ENCODE data around the gene CFAP77.

CFAP77 gene

GRCh38 chr9:132584601-132585560 lies 174.9 kb downstream of the CFAP77 start:
- DNase-seq: no peak

DNA sequence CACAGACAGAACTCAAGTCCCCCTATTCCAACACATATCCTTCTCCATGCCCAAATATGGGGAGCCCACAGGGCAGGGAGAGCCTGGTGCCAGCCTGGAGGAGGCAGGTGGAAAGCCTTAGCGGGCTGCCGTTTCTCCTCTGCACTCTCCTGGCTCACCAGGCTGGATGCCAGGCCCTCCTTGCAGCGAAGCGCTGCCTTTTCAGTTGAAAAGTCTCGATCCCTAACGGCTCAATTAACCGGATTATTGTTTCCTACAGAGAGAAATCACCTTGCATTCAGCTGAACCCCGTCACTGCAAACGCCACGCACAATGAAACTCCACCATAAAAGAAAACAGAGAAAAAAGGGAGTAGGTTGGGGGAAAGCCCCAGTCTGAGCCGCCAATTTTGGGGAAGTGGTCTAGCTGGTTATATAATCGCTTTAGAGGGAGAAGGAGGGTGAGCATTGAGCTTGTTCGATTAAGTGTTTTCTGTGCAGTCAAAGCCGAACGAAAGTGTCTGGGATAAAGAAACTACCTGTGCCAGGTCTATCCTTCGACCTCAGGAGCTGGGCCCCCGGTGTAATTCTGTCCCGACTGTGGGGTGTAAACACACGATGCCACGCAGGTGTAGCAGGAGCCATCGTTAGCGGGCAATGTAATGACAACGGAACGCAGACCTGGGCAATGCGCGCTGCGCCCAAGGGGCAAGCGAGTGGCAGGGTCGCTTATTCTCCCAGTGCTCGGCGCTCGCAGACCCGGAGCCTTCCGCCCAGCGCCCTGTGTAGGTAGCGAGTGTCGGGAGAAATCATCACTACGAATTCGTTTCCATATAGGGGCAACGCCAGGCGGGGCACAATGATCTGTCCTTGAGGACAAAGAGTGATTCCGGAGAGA lies 176.2 kb downstream of the CFAP77 start:
- DNase-seq: peak in 1 of 2 donors; percentile 14

DNA sequence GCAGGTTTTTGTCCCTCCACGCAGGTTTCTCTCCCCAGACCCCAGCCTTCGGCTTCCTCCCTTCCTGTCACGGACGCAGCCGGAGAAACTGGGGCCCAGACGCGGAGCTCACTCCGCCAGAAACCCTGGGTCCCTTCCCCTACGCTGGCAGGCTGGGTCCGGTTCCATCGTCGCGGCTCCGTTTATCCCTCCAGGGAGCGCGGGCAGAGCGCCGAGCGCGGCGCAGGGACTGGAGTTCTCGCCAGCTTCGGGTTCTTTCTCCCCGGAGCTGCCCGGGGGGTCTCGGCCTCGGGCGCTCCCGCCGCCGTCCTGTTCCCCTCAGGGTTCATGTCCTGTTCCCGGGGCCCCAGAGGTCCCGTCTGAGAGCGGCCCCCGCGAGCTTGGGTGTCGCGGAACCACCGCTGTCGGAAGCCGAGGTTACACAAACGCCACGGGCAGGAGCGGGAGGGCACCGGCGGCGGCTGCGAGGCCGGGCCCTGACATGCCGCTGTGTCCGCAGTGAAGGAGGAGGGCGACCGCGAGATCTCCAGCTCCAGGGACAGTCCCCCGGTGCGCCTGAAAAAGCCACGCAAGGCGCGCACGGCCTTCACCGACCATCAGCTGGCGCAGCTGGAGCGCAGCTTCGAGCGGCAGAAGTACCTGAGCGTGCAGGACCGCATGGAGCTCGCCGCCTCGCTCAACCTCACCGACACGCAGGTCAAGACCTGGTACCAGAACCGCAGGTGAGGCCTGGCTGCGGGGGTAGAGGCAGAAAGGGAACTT lies 177.0 kb downstream of the CFAP77 start:
- no peak for DNase-seq

GRCh38 chr9:132587592-132587955 lies 177.6 kb downstream of the CFAP77 start:
- no peak for DNase-seq

DNA sequence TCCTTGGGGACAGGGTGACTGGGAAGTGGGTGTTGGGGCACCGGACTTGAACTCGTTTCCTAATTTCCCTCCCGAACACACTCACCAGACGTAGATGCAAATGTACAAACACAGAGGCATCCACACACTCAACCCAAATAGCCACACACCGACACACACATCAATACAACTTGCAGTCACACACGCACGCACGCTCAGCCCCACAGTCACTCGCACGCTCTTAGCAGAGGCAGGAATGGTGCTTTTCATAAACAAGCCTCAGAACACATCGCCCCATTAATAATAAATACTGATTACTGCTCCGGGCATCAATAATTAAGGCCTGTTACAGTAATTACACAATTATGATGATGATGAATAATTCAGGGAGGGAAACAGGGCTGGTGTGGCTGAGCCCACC lies 178.1 kb downstream of the CFAP77 start:
- no peak for DNase-seq

GRCh38 chr9:132588501-132589147 lies 178.6 kb downstream of the CFAP77 start:
- DNase-seq: no peak

DNA sequence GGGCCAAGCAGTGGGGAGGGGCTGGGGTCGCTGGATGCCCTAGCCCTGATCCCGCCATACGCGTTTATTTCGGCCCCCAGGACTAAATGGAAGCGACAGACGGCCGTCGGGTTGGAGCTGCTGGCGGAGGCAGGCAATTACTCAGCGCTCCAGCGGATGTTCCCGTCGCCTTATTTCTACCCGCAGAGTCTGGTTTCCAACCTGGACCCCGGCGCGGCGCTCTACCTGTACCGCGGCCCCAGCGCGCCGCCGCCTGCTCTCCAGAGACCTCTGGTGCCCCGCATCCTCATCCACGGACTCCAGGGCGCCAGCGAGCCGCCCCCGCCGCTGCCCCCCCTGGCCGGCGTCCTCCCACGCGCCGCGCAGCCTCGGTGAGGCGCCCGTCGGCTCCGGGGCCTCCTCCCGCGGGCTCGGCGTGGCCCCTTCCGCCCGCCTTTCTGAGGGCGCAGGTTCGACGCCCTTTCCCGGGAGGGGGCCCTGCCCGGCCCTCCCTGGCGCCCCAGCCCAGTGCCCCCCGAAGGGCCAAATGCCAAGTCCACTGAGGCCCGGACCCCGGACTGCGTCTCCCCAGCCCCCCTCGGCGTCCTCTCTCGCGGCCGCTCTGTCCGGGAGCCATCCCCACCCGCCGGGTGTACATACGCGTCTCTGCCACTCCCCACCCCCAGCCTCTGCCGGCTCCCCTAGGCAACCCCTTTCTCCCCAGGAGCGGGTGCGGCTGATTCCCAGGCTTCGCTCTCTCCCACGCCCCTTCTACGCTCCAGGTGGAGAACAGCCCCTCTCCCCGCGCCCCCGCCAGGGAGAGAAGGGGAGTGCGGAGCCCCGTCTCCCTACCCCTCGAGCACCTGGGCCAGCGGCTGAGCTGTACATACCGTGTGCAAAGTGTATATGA lies 179.4 kb downstream of the CFAP77 start:
- no peak for DNase-seq

GRCh38 chr9:132590037-132590317 lies 180.0 kb downstream of the CFAP77 start:
- DNase-seq: no peak

- no peak for DNase-seq
Measured at GRCh38 chr9:132590318-132591182, 180.5 kb downstream of the CFAP77 start.

DNA sequence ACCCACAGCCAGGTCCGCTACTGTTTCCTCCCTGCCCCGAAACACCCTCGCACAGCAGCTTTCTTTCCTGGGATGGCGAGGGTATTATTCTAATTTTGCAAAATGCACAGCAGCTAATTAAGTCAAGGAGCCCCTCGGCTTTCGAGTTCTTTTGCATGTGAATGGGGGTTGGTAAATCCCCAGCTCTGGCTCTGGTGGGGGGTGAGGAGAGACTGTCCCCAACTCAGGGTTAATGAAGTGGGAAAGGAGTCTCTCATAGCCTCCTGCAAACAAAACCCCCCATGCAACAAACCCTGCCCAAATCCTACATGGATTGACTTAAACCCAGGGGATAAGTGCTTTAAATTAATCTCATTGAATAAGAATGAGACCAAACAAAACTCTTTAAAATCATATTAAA lies 181.2 kb downstream of the CFAP77 start:
- no peak for DNase-seq

DNA sequence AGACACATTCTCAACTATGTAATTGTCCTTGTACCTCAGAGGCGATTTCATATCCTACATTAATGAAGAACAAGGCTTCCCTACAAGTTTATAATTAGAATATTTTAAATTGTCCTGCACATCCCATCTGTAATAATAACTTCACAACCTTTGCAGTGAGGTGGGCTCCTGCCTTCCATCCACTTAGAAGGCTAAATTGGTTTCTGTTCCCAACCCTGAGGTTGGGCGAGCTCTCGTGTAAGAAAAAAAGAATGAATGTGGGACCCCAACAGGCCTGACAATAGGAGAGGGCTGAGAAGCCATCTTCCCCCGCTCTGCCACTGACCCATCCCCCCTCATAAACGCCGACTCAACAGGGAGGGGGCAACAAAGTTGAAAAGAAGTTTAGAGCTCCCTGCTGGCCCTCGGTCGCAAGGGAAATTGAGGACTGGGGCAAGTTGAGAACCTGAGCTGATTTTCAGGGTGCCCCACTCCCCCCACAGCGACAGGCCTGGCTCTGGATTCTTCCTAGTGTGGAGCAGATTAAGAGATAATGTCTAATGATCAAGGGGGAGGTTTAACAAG lies 181.8 kb downstream of the CFAP77 start:
- DNase-seq: no peak

- no peak for DNase-seq
Measured at GRCh38 chr9:132592451-132592850, 182.4 kb downstream of the CFAP77 start.

GRCh38 chr9:132594412-132594811 lies 184.4 kb downstream of the CFAP77 start:
- DNase-seq: no peak

GRCh38 chr9:132595319-132595718 lies 185.3 kb downstream of the CFAP77 start:
- no peak for DNase-seq

DNA sequence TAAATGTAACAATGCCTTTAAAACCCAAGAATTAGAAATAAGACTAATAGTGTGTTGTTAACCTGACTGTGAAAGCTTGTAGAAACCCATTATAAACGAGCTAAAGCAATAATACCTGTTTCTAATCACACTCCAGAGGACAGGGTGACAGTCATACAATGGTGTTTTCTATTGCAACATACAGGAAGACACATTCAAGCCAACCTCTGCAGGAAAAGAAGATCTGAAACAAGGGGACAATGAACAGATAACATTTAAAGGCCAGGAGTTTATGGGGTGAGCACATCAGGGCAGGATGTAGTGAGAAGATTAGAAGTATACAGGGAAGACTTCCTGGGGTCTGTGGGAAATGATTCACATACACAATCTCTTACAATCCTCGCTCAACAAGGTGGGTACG lies 186.2 kb downstream of the CFAP77 start:
- DNase-seq: no peak

GRCh38 chr9:132597073-132597775 lies 187.2 kb downstream of the CFAP77 start:
- DNase-seq: no peak

- DNase-seq: no peak
Measured at GRCh38 chr9:132600326-132600984, 190.4 kb downstream of the CFAP77 start.

GRCh38 chr9:132602207-132602606 lies 192.2 kb downstream of the CFAP77 start:
- DNase-seq: no peak

DNA sequence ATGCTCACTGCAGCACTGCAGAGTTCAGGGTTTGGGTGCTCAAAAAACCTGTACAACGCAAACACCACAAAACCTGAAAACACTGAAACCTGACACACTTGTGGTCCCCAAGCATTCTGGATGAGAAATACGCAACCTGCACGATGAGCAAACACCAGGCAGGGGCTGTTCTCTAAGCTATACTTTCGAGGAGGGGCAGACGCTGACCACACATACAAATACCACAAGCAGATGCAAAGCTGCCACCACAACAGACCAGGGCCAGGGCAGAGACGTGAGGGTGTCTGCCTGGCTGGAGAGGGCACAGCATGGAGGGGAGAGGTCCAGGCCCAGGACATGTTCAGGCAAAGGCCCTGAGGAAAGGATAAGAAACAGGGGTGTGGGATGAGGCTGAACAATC lies 195.4 kb downstream of the CFAP77 start:
- DNase-seq: no peak
